Heart left ventricle (tissue), 16 donors: ENCODE results near the gene AEBP2. TPM values are rescaled to one million over a fixed set of nuclear protein-coding genes. Genes with fewer than 3 reads are reported as not detected.
"Not testable (repeated sequence)": the region's sequence is repeated elsewhere in the genome, so short reads cannot be mapped to it uniquely, and the experiment has no call there.

Source experiments
- ATAC-seq, 4 donors: fragments of 200-7000 bp; cut with Tn5 transposase; one replicate each; pipeline ENCODE4 v1.9.1; 2020 to 2022; ENCODE audit warnings: moderate library complexity in 4 of 4, mild to moderate bottlenecking in 3 of 4, moderate number of reproducible peaks in 1 of 4
- DNase-seq, 5 donors: peaks; one replicate each; pipeline ENCODE4 v3.0.0-alpha.2; 2020
- H3K27ac ChIP-seq, 12 donors: fragments of 200-600 bp; sonication (generic) in 4 of 12; one replicate each; pipeline versions ENCODE4 v1.5.0 to v1.8.0; 2016 to 2022; ENCODE audit warnings: mild to moderate bottlenecking in 2 of 12
- H3K27me3 ChIP-seq, 9 donors: fragments of 200-600 bp; sonication (generic) in 2 of 9; one replicate each; pipeline versions ENCODE4 v1.5.1 to v1.8.0; 2016 to 2022; ENCODE audit warnings: mild to moderate bottlenecking in 3 of 9
- H3K36me3 ChIP-seq, 9 donors: fragments of 200-600 bp; sonication (generic) in 2 of 9; one replicate each; pipeline versions ENCODE4 v1.5.0 to v1.8.0; 2018 to 2022; ENCODE audit warnings: mild to moderate bottlenecking in 2 of 9
- H3K4me1 ChIP-seq, 12 donors: fragments of 200-600 bp; sonication (generic) in 4 of 12; one replicate each; pipeline versions ENCODE4 v1.5.0 to v1.8.0; 2016 to 2022; ENCODE audit warnings: mild to moderate bottlenecking in 3 of 12
- H3K4me3 ChIP-seq, 12 donors: fragments of 200-600 bp; sonication (generic) in 4 of 12; one replicate each; pipeline versions ENCODE4 v1.5.0 to v1.8.0; 2017 to 2022; ENCODE audit warnings: mild to moderate bottlenecking in 9 of 12, moderate library complexity in 4 of 12
- H3K9me3 ChIP-seq, 12 donors: fragments of 200-600 bp; sonication (generic) in 4 of 12; one replicate each; pipeline versions ENCODE4 v1.5.0 to v1.8.0; 2016 to 2022; ENCODE audit warnings: mild to moderate bottlenecking in 1 of 12
- POLR2A ChIP-seq, 2 donors: fragments of 450-650 bp; IDR thresholded peaks; one replicate each; pipeline ENCODE4 v1.6.1; 2017; ENCODE audit warnings: antibody characterized with exemption in 2 of 2, mild to moderate bottlenecking in 2 of 2, moderate library complexity in 2 of 2
- WGBS, 4 donors: extraction: QIAGEN DNeasy Blood & Tissue Kit in 2 of 4; methylation state at CpG; one replicate each; pipeline versions ENCODE4 v1.1.5 to v1.1.7; 2013 to 2018; 5-methylcytosine and 5-hydroxymethylcytosine counted together
- intact Hi-C, 10 donors: fragments of 100-400 bp; cut with DNase I; formaldehyde crosslinking; loops; one replicate each; pipeline versions ENCODE4 v1.11.1 to v1.14.2; 2022
- polyA plus RNA-seq, 2 donors: library from polyadenylated mRNA; stranded (reverse); fragments of 200-250 nt; gene quantifications; one replicate each; pipeline ENCODE4 v1.2.3, GENCODE V29; 2013
- total RNA-seq, 9 donors: library from RNA; depleted of rRNA in 2 of 9; stranded (reverse); fragments of >200 nt in 2 of 9; fragmentation: NEBNext Ultra II Directional in 3 of 9; extraction: Animal tissue kit (Norgen Biotek cat#: 25700) in 3 of 9; gene quantifications; one replicate each; pipeline versions ENCODE4 v1.1.0 to v1.2.4, GENCODE V29; 2016 to 2023
- TF ChIP-seq, protein P1 (sequence below), 12 donors: fragments of 200-600 bp; sonication (generic) in 4 of 12; IDR thresholded peaks; one replicate each; pipeline versions ENCODE4 v1.5.0 to v1.8.0; 2018 to 2022; ENCODE audit warnings: antibody characterized with exemption in 12 of 12, mild to moderate bottlenecking in 5 of 12
- donor health status: ischemic (EF 13 %, LVEDD 7.1; RV severe dilation, severe dysfunction).
- donor health status: healthy with polysubstance abuse.
- donor health status: DM: no; HTN: yes; CAD: no.
- donor health status: DM: no; HTN: no; CAD: no.
- donor health status: ischemic (EF 25% LVEDD 6.9; RV normal size, moderate dysfunction).
- donor health status: ischemic (EF 25% LVEDD 5.7; RV mildly dilated, moderate dysfunction).
- donor health status: healthy.
- donor health status: DM: yes; HTN: yes; CAD: no.
- donor health status: ischemic (EF 35%, LVEDD 5.7; RV mildly dilated, moderate dysfunction).
- donor health status: nonischemic (EF 11% LVEDD 7.7; RV severe dilation, severe dysfunction).
- donor health status: DM: yes; HTN: yes; CAD: no.
- donor health status: PGD.
- donor health status: ischemic (EF 29% LVEDD 5.4; RV normal size, mild dysfunction).
- donor health status: nonischemic (EF 23%, LVEDD 6.1; RV moderate dilation, normal function).

AEBP2 gene
- total and polyA plus RNA-seq, 11 donors: 7.6 to 36.5 (median 22.1) TPM

DNA sequence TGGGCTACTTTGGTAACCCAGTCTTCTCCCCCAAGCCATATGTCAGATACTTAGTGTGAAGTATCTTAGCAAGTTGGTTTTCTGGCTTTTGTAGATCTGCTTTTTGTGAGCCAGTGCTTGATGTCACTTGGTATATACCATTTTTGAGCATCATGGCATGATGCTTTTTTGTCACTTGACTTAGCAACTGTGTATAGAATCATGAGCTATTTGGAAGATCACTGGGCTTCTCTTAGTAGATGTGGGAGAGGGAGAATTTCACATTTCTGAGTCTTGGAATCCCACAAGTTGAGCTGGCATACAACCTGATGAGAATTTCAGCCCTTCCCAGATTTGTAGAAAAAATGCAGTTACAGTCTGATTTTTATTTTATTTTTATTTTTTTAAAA is 24.9 kb downstream of the AEBP2 start:
- no peaks in the 10 kb centered on the region for H3K9me3 ChIP-seq
- no peak overlapping the region for H3K4me3 ChIP-seq
- peaks cover 0 to 19% (median 7%) of the 10 kb centered on the region in 12 donors for H3K4me1 ChIP-seq
- peaks cover 0 to 50% (median 24%) of the 10 kb centered on the region in 9 donors for H3K36me3 ChIP-seq
- TF ChIP-seq, protein P1, sequence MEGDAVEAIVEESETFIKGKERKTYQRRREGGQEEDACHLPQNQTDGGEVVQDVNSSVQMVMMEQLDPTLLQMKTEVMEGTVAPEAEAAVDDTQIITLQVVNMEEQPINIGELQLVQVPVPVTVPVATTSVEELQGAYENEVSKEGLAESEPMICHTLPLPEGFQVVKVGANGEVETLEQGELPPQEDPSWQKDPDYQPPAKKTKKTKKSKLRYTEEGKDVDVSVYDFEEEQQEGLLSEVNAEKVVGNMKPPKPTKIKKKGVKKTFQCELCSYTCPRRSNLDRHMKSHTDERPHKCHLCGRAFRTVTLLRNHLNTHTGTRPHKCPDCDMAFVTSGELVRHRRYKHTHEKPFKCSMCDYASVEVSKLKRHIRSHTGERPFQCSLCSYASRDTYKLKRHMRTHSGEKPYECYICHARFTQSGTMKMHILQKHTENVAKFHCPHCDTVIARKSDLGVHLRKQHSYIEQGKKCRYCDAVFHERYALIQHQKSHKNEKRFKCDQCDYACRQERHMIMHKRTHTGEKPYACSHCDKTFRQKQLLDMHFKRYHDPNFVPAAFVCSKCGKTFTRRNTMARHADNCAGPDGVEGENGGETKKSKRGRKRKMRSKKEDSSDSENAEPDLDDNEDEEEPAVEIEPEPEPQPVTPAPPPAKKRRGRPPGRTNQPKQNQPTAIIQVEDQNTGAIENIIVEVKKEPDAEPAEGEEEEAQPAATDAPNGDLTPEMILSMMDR (IDR thresholded peaks at IDR 0.05): no peak
- no peak for TF ChIP-seq POLR2A (IDR thresholded peaks at IDR 0.05)
- intact Hi-C loops: no loop called here
- ATAC-seq (no peak), DNase-seq (no peak)
- H3K27ac ChIP-seq: no peak overlapping the region
- no peaks in the 10 kb centered on the region for H3K27me3 ChIP-seq

DNA sequence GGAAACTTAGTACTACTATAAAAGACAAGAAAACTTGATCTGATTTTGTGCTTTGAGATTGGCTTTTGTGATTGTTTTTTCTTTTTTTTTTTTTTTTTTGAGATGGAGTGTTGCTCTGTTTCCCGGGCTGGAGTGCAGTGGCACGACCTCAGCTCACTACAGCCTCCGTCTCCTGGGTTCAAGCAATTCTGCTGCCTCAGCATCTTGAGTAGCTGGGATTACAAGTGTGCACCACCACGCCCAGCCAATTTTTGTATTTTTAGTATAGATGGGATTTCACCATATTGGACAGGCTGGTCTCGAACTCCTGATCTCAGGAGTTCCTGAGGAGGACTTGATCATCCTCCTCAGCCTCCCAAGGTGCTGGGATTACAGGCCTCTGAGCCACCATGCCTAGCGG is 26.4 kb downstream of the AEBP2 start:
- TF ChIP-seq POLR2A (IDR thresholded peaks at IDR 0.05): no peak
- TF ChIP-seq, protein P1 (IDR thresholded peaks at IDR 0.05): no peak
- no peak for DNase-seq
- intact Hi-C loops: no loop called here
- peaks cover 0 to 25% (median 8%) of the 10 kb centered on the region in 12 donors for H3K4me1 ChIP-seq
- ATAC-seq: no peak
- H3K9me3 ChIP-seq: no peaks in the 10 kb centered on the region
- H3K27ac ChIP-seq: no peak overlapping the region
- no peak overlapping the region for H3K4me3 ChIP-seq
- H3K27me3 ChIP-seq: no peaks in the 10 kb centered on the region
- WGBS, 4 donors: 91 to 97% (median 96%) methylated on average over 6 of the region's 6 CpGs
- peaks cover 0 to 51% (median 24%) of the 10 kb centered on the region in 9 donors for H3K36me3 ChIP-seq

DNA sequence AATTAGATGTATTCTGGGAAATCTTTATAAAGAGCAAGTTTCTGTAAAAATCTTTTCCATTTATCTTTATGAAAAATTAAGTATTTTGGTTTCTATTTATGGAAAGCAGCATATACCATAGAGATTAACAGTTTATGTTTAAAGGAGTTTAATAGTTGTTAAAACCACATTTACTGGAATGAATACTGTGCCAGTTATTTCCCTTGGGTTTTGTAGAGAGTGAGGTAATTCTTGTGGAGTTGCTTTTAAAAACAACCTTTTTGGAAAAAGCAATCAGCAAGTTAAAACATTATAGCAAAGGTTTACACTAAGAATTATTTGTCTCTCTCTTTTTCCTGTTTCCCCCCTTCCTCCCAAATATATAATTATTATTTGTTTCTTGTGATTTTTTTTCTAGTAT is 34.9 kb downstream of the AEBP2 start:
- TF ChIP-seq, protein P1 (IDR thresholded peaks at IDR 0.05): no peak
- no peak for TF ChIP-seq POLR2A (IDR thresholded peaks at IDR 0.05)
- H3K4me1 ChIP-seq: peaks cover 0 to 6% (median 0%) of the 10 kb centered on the region in 12 donors
- H3K36me3 ChIP-seq: peaks cover 0 to 40% (median 21%) of the 10 kb centered on the region in 9 donors
- H3K4me3 ChIP-seq: no peak overlapping the region
- H3K9me3 ChIP-seq: peaks cover 0 to 4% (median 0%) of the 10 kb centered on the region in 12 donors
- H3K27ac ChIP-seq: no peak overlapping the region
- DNase-seq (no peak), ATAC-seq (no peak)
- no peaks in the 10 kb centered on the region for H3K27me3 ChIP-seq
- intact Hi-C loops: no loop called here

DNA sequence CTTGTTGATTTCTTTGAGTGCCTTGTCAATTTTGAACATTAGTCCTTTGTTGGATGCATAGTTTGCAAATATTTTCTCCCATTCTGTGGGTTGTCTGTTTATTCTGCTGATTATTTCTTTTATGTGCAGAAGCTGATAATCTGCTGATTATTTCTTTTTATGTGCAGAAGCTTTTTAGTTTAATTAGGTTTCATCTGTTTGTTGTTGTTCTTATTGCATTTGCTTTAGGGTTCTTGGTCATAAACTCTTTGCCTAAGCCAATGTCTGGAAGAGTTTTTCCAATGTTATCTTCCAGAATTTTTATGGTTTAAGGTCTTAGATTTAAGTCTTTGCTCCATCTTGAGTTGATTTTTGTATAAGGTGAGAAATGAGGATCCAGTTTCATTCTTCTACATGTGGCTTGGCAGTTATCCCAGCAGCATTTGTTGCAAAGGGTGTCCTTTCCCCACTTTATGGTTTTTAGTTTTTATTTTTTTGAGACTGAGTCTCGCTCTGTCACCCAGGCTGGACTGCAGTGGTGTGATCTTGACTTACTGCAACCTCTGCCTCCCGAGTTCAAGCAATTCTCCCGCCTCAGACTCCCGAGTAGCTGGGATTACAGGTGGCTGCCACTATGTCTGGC is 36.7 kb downstream of the AEBP2 start:
- intact Hi-C loops, ATAC-seq, DNase-seq, H3K27me3 ChIP-seq, H3K27ac ChIP-seq, H3K4me1 ChIP-seq, H3K4me3 ChIP-seq: not testable (repeated sequence)
- Histone ChIP-seq H3K36me3 (peaks cover 0 to 51% (median 25%) of the 10 kb centered on the region in 9 donors), H3K9me3 (peaks cover 0 to 22% (median 12%) of the 10 kb centered on the region in 12 donors)
- 94 to 99% (median 97%) methylated on average over 4 of the region's 4 CpGs for WGBS, 4 donors

DNA sequence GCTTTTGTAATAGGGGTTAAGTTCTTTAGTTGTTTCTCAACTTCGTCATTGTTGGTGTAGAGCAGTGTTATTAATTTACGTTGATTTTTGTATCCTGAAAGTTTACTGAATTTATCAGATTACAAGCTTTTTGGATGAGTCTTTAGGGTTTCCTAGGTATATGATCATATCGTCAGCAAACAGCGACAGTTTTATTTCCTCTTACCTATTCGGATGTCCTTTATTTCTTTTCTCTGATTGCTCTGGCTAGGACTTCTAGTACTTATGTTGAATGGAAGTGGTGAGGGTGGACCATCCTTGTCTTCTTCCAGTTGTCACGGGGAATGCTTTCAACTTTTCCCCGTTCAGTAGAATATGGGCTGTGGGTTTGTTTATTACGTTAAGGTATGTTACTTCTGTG is 37.8 kb downstream of the AEBP2 start:
- ATAC-seq (no peak), DNase-seq (no peak)
- H3K4me1 ChIP-seq: peaks cover 0 to 7% (median 2%) of the 10 kb centered on the region in 12 donors
- 95 to 97% (median 97%) methylated on average over 8 of the region's 8 CpGs for WGBS, 4 donors
- no peak overlapping the region for H3K27ac ChIP-seq
- H3K4me3 ChIP-seq: no peak overlapping the region
- intact Hi-C loops: no loop called here
- H3K9me3 ChIP-seq: peaks cover 0 to 25% (median 12%) of the 10 kb centered on the region in 12 donors
- no peaks in the 10 kb centered on the region for H3K27me3 ChIP-seq
- TF ChIP-seq POLR2A (IDR thresholded peaks at IDR 0.05): no peak
- TF ChIP-seq, protein P1 (IDR thresholded peaks at IDR 0.05): no peak
- peaks cover 0 to 55% (median 25%) of the 10 kb centered on the region in 9 donors for H3K36me3 ChIP-seq
